GM21737 (cell line): Measurements from ENCODE around the gene C1GALT1.

Experiments used
- ATAC-seq: cut with Tn5 transposase; IDR thresholded peaks from one replicate; pipeline ENCODE4 v1.9.1; 2021; ENCODE audit warnings: mild to moderate bottlenecking, moderate library complexity; ENCODE audit not compliant: unreplicated experiment

Gene C1GALT1

GRCh38 chr7:7265081-7266075, 83.0 kb downstream of the C1GALT1 start:
- ATAC-seq = no peak

GRCh38 chr7:7266257-7266881, 84.0 kb downstream of the C1GALT1 start:
- ATAC-seq = no peak

GRCh38 chr7:7271094-7271874, 88.9 kb downstream of the C1GALT1 start:
- no peak for ATAC-seq

GRCh38 chr7:7272294-7272693, 90.0 kb downstream of the C1GALT1 start:
- no peak for ATAC-seq

- no peak for ATAC-seq
These were observed 92.4 kb downstream of the C1GALT1 start for GRCh38 chr7:7274782-7275181.

GRCh38 chr7:7276161-7276560, 93.8 kb downstream of the C1GALT1 start:
- no peak for ATAC-seq

- no peak for ATAC-seq
These were observed 108.2 kb downstream of the C1GALT1 start for GRCh38 chr7:7290429-7291122.

- no peak for ATAC-seq
These were observed 109.7 kb downstream of the C1GALT1 start for GRCh38 chr7:7292085-7292484.

GRCh38 chr7:7292608-7293007, 110.3 kb downstream of the C1GALT1 start:
- ATAC-seq = no peak

GRCh38 chr7:7293092-7293491, 110.7 kb downstream of the C1GALT1 start:
- no peak for ATAC-seq

- no peak for ATAC-seq
These were observed 112.6 kb downstream of the C1GALT1 start for GRCh38 chr7:7294911-7295310.
